Astrocyte (in vitro differentiated cells and primary cell): ENCODE results near the gene PTPRF. TPM values are rescaled to one million over a fixed set of nuclear protein-coding genes. Genes with fewer than 3 reads are reported as not detected.

ENCODE experiments used
- total RNA-seq: library from RNA; stranded (reverse); gene quantifications from 2 replicates; pipeline ENCODE4 v1.2.1, GENCODE V29; 2021

The PTPRF gene
- total RNA-seq, 1 donor from 2014 or later = 275 TPM

Other genes starting within 250 kb of the PTPRF start
- 0.50 and 0.84 TPM in 2 replicates for gene C1orf210, start 245.3 kb upstream of the PTPRF start, total RNA-seq
- gene TIE1, start 229.9 kb upstream of the PTPRF start, total RNA-seq = 0.87 and 0.98 TPM in 2 replicates
- gene MPL, start 193.1 kb upstream of the PTPRF start, total RNA-seq = not detected in 2 replicates
- 7.0 and 14.5 TPM in 2 replicates for gene CDC20, start 171.9 kb upstream of the PTPRF start, total RNA-seq
- 124 and 131 TPM in 2 replicates for gene ELOVL1, start 162.9 kb upstream of the PTPRF start, total RNA-seq
- 54.5 and 57.1 TPM in 2 replicates for gene MED8, start 141.1 kb upstream of the PTPRF start, total RNA-seq
- gene SZT2, start 141.0 kb upstream of the PTPRF start, total RNA-seq = 28.5 and 30.0 TPM in 2 replicates
- 24.2 and 31.0 TPM in 2 replicates for gene HYI, start 77.0 kb upstream of the PTPRF start, total RNA-seq
- 93.5 and 97.5 TPM in 2 replicates for gene KDM4A, start 119.3 kb downstream of the PTPRF start, total RNA-seq
- gene ST3GAL3, start 176.7 kb downstream of the PTPRF start, total RNA-seq = 11.4 and 13.9 TPM in 2 replicates